ENCODE results near the gene CCDC63. TPM values are rescaled to one million over a fixed set of nuclear protein-coding genes. Genes with fewer than 3 reads are reported as not detected.

Gene CCDC63
- total RNA-seq, 1 experiment from 2014 or later = 0.98 TPM

GRCh38 chr12:110822821-110823415, 23.9 kb upstream of the CCDC63 start (continued):
- TF ChIP-seq SMAD3 (CRISPR knock-in tag; IDR thresholded peaks at IDR 0.05; ENCODE audit: borderline replicate concordance) = no peak
- TF ChIP-seq ZNF317 (CRISPR knock-in tag; IDR thresholded peaks at IDR 0.05; ENCODE audit: borderline replicate concordance, low read depth) = no peak
- TF ChIP-seq AFF4 (CRISPR knock-in tag; IDR thresholded peaks at IDR 0.05; ENCODE audit: borderline replicate concordance) = no peak
- TF ChIP-seq ATF2 (CRISPR knock-in tag; IDR thresholded peaks at IDR 0.05; ENCODE audit: borderline replicate concordance, low read depth) = no peak

GRCh38 chr12:110824342-110824741, 22.4 kb upstream of the CCDC63 start:
- Mint-ChIP-seq H3K4me3 (no peak overlapping the region), H3K36me3 (no peaks in the 10 kb centered on the region), H3K4me1 (0 out of 2 replicates have a peak, but pooled peaks cover 4% of the 10 kb centered on the region), H3K9me3 (no peaks in the 10 kb centered on the region), H3K27ac (no peak overlapping the region), H3K27me3 (ENCODE audit: low read depth) (peaks cover 23% of the 10 kb centered on the region)
- ChIA-PET POLR2A (no interaction called here), CTCF (interaction anchor here (1.1 to 1.3 kb wide), 2 partner anchors 119 to 127 kb away, joined by 3 to 6 read pairs; no protein-coding TSS in a partner anchor)
- ATAC-seq = no peak
- DNase-seq (ENCODE audit: low spot score) = no peak
- no peak for TF ChIP-seq PRDM15 (CRISPR knock-in tag; IDR thresholded peaks at IDR 0.05)
- peak; percentile 52; the same call in 1 of the 2 replicates for TF ChIP-seq ZNF512 (CRISPR knock-in tag; IDR thresholded peaks at IDR 0.05; ENCODE audit: borderline replicate concordance)

- no peak for ATAC-seq
- no peak overlapping the region for H3K4me3 Mint-ChIP-seq
- ChIA-PET POLR2A (no interaction called here), CTCF (interaction anchor here (1.3 to 2.9 kb wide), 2 partner anchors 120 to 121 kb away, joined by 6 to 23 read pairs; no protein-coding TSS in a partner anchor)
- H3K9me3 Mint-ChIP-seq = no peaks in the 10 kb centered on the region
- H3K27ac Mint-ChIP-seq = no peak overlapping the region
- peaks cover 17% of the 10 kb centered on the region for H3K27me3 Mint-ChIP-seq (ENCODE audit: low read depth)
- H3K36me3 Mint-ChIP-seq = no peaks in the 10 kb centered on the region
- 0 out of 2 replicates have a peak, but pooled peaks cover 4% of the 10 kb centered on the region for H3K4me1 Mint-ChIP-seq
- no peak for DNase-seq (ENCODE audit: low spot score)
- TF ChIP-seq USF1 (CRISPR knock-in tag; IDR thresholded peaks at IDR 0.05) = no peak
- TF ChIP-seq NR1H2 (CRISPR knock-in tag; IDR thresholded peaks at IDR 0.05) = no peak
- no peak for TF ChIP-seq PRDM15 (CRISPR knock-in tag; IDR thresholded peaks at IDR 0.05)
- no peak for TF ChIP-seq E2F5 (CRISPR knock-in tag; IDR thresholded peaks at IDR 0.05)
- TF ChIP-seq ZNF232 (CRISPR knock-in tag; IDR thresholded peaks at IDR 0.05) = no peak
- TF ChIP-seq CBFB (CRISPR knock-in tag; IDR thresholded peaks at IDR 0.05; ENCODE audit: low read depth) = no peak
- no peak for TF ChIP-seq ZNF263 (CRISPR knock-in tag; IDR thresholded peaks at IDR 0.05; ENCODE audit: low read depth)
- no peak for TF ChIP-seq ZNF121 (CRISPR knock-in tag; IDR thresholded peaks at IDR 0.05)
- no peak for TF ChIP-seq OVOL2 (CRISPR knock-in tag; IDR thresholded peaks at IDR 0.05; ENCODE audit: borderline replicate concordance)
- no peak for TF ChIP-seq MXD4 (CRISPR knock-in tag; IDR thresholded peaks at IDR 0.05; ENCODE audit: borderline replicate concordance)
These were observed 21.3 kb upstream of the CCDC63 start for GRCh38 chr12:110825530-110825929.
